Mucosa of descending colon (tissue), 3 donors: Measurements from ENCODE around the gene LDLRAD2. TPM values are rescaled to one million over a fixed set of nuclear protein-coding genes. Genes with fewer than 3 reads are reported as not detected.
"Not testable (repeated sequence)": the region's sequence is repeated elsewhere in the genome, so short reads cannot be mapped to it uniquely, and the experiment has no call there.

Source experiments
- ATAC-seq: fragments of 200-7000 bp; cut with Tn5 transposase; one replicate; pipeline ENCODE4 v1.9.1; 2020; ENCODE audit warnings: mild to moderate bottlenecking, moderate library complexity
- DNase-seq, 3 donors: peaks; one replicate each; pipeline ENCODE4 v3.0.0-alpha.2; 2020
- H3K36me3 ChIP-seq: fragments of 200-600 bp; one replicate; pipeline ENCODE4 v1.8.0; 2021; ENCODE audit warnings: low read depth, mild to moderate bottlenecking
- H3K4me1 ChIP-seq: fragments of 200-600 bp; one replicate; pipeline ENCODE4 v1.8.0; 2021; ENCODE audit warnings: low read depth, mild to moderate bottlenecking
- H3K4me3 ChIP-seq: fragments of 200-600 bp; one replicate; pipeline ENCODE4 v1.8.0; 2021; ENCODE audit warnings: mild to moderate bottlenecking
- H3K9me3 ChIP-seq: fragments of 200-600 bp; one replicate; pipeline ENCODE4 v1.8.0; 2021; ENCODE audit warnings: mild to moderate bottlenecking
- intact Hi-C, 2 donors: fragments of 100-400 bp; cut with DNase I in 1 of 2; cut with micrococcal nuclease in 1 of 2; formaldehyde crosslinking; loops; one replicate each; pipeline versions ENCODE4 v1.11.0 to v1.11.1; 2022; cut with DNase I, micrococcal nuclease
- total RNA-seq, 3 donors: library from RNA; stranded (reverse); fragmentation: NEBNext Ultra II Directional in 2 of 3; extraction: Animal tissue kit (Norgen Biotek cat#: 25700) in 2 of 3; gene quantifications; one replicate each; pipeline versions ENCODE4 v1.2.1 to v1.2.4, GENCODE V29; 2021 to 2023
- TF ChIP-seq, protein P1 (sequence below): fragments of 200-600 bp; IDR thresholded peaks from one replicate; pipeline ENCODE4 v1.8.0; 2022; ENCODE audit warnings: antibody characterized with exemption, mild to moderate bottlenecking
- donor health status: DM: no; HTN: no; CAD: no; lungs with moderate emphysema.
- donor health status: DM: no; HTN: no; CAD: no.
- donor health status: DM: no; HTN: yes; CAD: no.

LDLRAD2 gene
- total RNA-seq, 3 donors from 2014 or later = 0.09 to 0.27 (median 0.19) TPM

- Histone ChIP-seq H3K4me3 (peak within 1 kb of the TSS; percentile 90), H3K36me3 (no peaks in the 10 kb centered on the region), H3K4me1 (peaks cover 13% of the 10 kb centered on the region), H3K9me3 (no peaks in the 10 kb centered on the region)
- TF ChIP-seq, protein P1, sequence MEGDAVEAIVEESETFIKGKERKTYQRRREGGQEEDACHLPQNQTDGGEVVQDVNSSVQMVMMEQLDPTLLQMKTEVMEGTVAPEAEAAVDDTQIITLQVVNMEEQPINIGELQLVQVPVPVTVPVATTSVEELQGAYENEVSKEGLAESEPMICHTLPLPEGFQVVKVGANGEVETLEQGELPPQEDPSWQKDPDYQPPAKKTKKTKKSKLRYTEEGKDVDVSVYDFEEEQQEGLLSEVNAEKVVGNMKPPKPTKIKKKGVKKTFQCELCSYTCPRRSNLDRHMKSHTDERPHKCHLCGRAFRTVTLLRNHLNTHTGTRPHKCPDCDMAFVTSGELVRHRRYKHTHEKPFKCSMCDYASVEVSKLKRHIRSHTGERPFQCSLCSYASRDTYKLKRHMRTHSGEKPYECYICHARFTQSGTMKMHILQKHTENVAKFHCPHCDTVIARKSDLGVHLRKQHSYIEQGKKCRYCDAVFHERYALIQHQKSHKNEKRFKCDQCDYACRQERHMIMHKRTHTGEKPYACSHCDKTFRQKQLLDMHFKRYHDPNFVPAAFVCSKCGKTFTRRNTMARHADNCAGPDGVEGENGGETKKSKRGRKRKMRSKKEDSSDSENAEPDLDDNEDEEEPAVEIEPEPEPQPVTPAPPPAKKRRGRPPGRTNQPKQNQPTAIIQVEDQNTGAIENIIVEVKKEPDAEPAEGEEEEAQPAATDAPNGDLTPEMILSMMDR = no peak
- ATAC-seq (peak; percentile 93), DNase-seq (peak; percentile 98 to 99 (median 99))
- intact Hi-C loops = no loop called here
Measured at GRCh38 chr1:21782868-21783678, 29.0 kb upstream of the LDLRAD2 start, which contains the start of gene USP48. Gene USP48 (minus strand): TSS chr1:21783149. CDS start chr1:21782957, 192 bp downstream.

DNA sequence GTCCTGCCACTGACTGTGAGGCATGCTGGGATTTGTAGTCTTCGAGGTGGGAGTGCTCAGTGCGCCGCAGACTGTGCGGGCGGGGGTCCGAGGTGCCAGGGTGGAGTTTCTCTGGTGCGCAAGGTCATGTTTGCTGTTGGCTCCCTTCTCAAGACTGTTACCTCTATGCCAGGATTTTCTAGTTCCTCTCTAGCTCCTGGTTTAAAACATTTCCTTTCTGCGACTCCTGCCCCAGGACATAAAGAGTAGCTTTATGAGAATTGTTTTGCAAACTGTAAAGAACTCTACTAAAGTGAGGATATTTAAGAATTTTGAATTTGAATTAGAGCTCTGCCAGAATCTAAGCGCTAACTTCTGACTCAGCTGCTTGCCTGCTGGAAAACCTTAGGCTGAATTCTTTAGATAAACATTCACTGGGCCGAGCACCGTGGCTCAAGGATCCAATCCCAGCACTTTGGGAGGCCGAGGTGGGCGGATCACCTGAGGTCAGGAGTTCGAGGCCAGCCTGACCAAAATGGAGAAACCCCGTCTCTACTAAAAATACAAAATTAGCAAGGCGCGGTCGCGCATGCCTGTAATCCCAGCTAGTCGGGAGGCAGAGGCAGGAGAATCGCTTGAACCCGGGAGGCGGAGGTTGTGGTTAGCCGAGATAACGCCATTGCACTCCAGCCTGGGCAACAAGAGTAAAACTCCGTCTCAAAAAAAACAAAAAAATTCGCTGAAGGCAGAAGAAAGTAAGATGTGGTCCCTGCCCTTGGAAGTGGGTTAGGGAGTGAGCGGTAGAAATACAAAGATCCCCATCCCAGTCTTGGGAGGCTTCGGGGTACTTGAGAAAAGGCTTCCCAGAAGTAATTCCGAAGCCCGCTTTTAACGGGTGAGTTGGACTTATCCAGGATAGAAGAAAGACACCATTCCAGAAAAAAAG is 28.1 kb upstream of the LDLRAD2 start:
- H3K4me3 ChIP-seq = peak overlapping the region; percentile 90
- intact Hi-C loops = no loop called here
- DNase-seq = peak in 2 of 3 donors; percentile 32 to 56
- no peaks in the 10 kb centered on the region for H3K36me3 ChIP-seq
- ATAC-seq = no peak
- H3K4me1 ChIP-seq = peaks cover 13% of the 10 kb centered on the region
- no peaks in the 10 kb centered on the region for H3K9me3 ChIP-seq
- TF ChIP-seq, protein P1 = no peak

- H3K36me3 ChIP-seq, H3K9me3 ChIP-seq, ATAC-seq, H3K4me1 ChIP-seq, H3K4me3 ChIP-seq, intact Hi-C loops, DNase-seq: not testable (repeated sequence)
Measured at GRCh38 chr1:21785764-21786163, 26.3 kb upstream of the LDLRAD2 start.

GRCh38 chr1:21786640-21787039 is 25.4 kb upstream of the LDLRAD2 start:
- ATAC-seq (no peak), DNase-seq (no peak)
- no peaks in the 10 kb centered on the region for H3K9me3 ChIP-seq
- TF ChIP-seq, protein P1 = no peak
- H3K36me3 ChIP-seq = no peaks in the 10 kb centered on the region
- intact Hi-C loops = no loop called here
- H3K4me1 ChIP-seq = no peaks in the 10 kb centered on the region
- no peak overlapping the region for H3K4me3 ChIP-seq

GRCh38 chr1:21793104-21793503 is 19.0 kb upstream of the LDLRAD2 start:
- intact Hi-C loops = no loop called here
- H3K4me3 ChIP-seq = no peak overlapping the region
- H3K4me1 ChIP-seq = no peaks in the 10 kb centered on the region
- no peak for ATAC-seq
- no peak for DNase-seq
- TF ChIP-seq, protein P1 = no peak
- no peaks in the 10 kb centered on the region for H3K36me3 ChIP-seq
- no peaks in the 10 kb centered on the region for H3K9me3 ChIP-seq

- intact Hi-C loops = no loop called here
- DNase-seq (no peak), ATAC-seq (no peak)
- no peaks in the 10 kb centered on the region for H3K9me3 ChIP-seq
- no peaks in the 10 kb centered on the region for H3K36me3 ChIP-seq
- H3K4me3 ChIP-seq = no peak overlapping the region
- TF ChIP-seq, protein P1 = no peak
- no peaks in the 10 kb centered on the region for H3K4me1 ChIP-seq
Measured at GRCh38 chr1:21794656-21795055, 17.4 kb upstream of the LDLRAD2 start.
